HepG2 (cell line): Measurements from ENCODE around the gene PSRC1. TPM values are rescaled to one million over a fixed set of nuclear protein-coding genes. Genes with fewer than 3 reads are reported as not detected.

Experiments used
- HDAC1 ChIP-seq: sonication (generic); formaldehyde crosslinking; IDR thresholded peaks from 2 replicates; pipeline ENCODE4 v1.5.1; 2020; ENCODE audit warnings: mild to moderate bottlenecking, missing genetic modification reagents
- HNRNPK ChIP-seq: fragments of 200-400 bp; formaldehyde crosslinking; IDR thresholded peaks from 2 replicates; pipeline ENCODE4 v1.6.1; 2018; ENCODE audit warnings: low read length, low read depth, moderate library complexity, mild to moderate bottlenecking; ENCODE audit not compliant: poor library complexity, severe bottlenecking
- KDM5B ChIP-seq: sonication (generic); formaldehyde crosslinking; IDR thresholded peaks from 2 replicates; pipeline ENCODE4 v1.4.0; 2020; ENCODE audit warnings: missing genetic modification reagents, mild to moderate bottlenecking, borderline replicate concordance
- SAP130 ChIP-seq: IDR thresholded peaks from 2 replicates; pipeline ENCODE4 v1.6.1; 2016; ENCODE audit warnings: low read depth
- SOX6 ChIP-seq, 2 experiments: fragments of 450-650 bp in 1 of 2; sonication (generic) in 1 of 2; formaldehyde crosslinking in 1 of 2; IDR thresholded peaks; 2 replicates each; pipeline versions ENCODE4 v1.4.0 to v1.6.1; 2017 to 2020; ENCODE audit warnings: antibody characterized with exemption in 1 of 2, mild to moderate bottlenecking in 1 of 2, missing genetic modification reagents in 1 of 2
- SP1 ChIP-seq, 2 experiments: fragments of 450-650 bp in 1 of 2; sonication (generic) in 1 of 2; formaldehyde crosslinking in 1 of 2; IDR thresholded peaks; 2 replicates each; pipeline versions ENCODE4 v1.4.0 to v1.6.1; 2016 to 2020; ENCODE audit warnings: missing genetic modification reagents in 1 of 2
- YEATS4 ChIP-seq: sonication (generic); formaldehyde crosslinking; IDR thresholded peaks from 2 replicates; pipeline ENCODE4 v1.4.0; 2020; ENCODE audit warnings: missing genetic modification reagents, borderline replicate concordance
- ZFY ChIP-seq: sonication (generic); formaldehyde crosslinking; IDR thresholded peaks from 2 replicates; pipeline ENCODE4 v1.4.0; 2020; ENCODE audit warnings: missing genetic modification reagents
- ZNF331 ChIP-seq: sonication (generic); formaldehyde crosslinking; IDR thresholded peaks from 2 replicates; pipeline ENCODE4 v1.4.0; 2020; ENCODE audit warnings: missing genetic modification reagents
- ZNF337 ChIP-seq: sonication (generic); formaldehyde crosslinking; IDR thresholded peaks from 2 replicates; pipeline ENCODE4 v1.5.1; 2020; ENCODE audit warnings: missing genetic modification reagents, low read depth, mild to moderate bottlenecking, borderline replicate concordance
- polyA plus RNA-seq, 8 experiments: library from polyadenylated mRNA; depleted of rRNA in 3 of 8; stranded (reverse) in 7 of 8; unstranded in 1 of 8; fragments of >200 nt; fragmentation: Illumina TruSeq in 4 of 8; extraction: Trizol in 4 of 8; gene quantifications; 2 replicates each; pipeline versions ENCODE4 v1.2.1 to v1.2.3, GENCODE V29; 2011 to 2016; ENCODE audit warnings: low read depth in 4 of 8, missing spikeins in 1 of 8, mixed read lengths in 1 of 8; ENCODE audit not compliant: insufficient read depth in 1 of 8
- total RNA-seq, 5 experiments: library from RNA; depleted of rRNA; stranded (reverse); fragments of >200 nt; fragmentation: Illumina TruSeq; extraction: Trizol; gene quantifications; 2 replicates each; pipeline ENCODE4 v1.2.3, GENCODE V29; 2016; ENCODE audit warnings: low read depth in 1 of 5
- TF ChIP-seq, protein P1 (sequence below): sonication (generic); formaldehyde crosslinking; IDR thresholded peaks from 2 replicates; pipeline ENCODE4 v1.4.0; 2020; ENCODE audit warnings: missing genetic modification reagents, borderline replicate concordance
- TF ChIP-seq, protein P2 (sequence below), 2 experiments: sonication (generic) in 1 of 2; formaldehyde crosslinking in 1 of 2; IDR thresholded peaks; 2 replicates each; pipeline versions ENCODE4 v1.6.1 to v1.9.0; 2014 to 2022; ENCODE audit warnings: antibody characterized with exemption in 1 of 2, borderline replicate concordance in 1 of 2, inconsistent platforms in 1 of 2, low read depth in 1 of 2, missing genetic modification reagents in 1 of 2
- TF ChIP-seq, protein P3 (sequence below): sonication (generic); formaldehyde crosslinking; IDR thresholded peaks from 2 replicates; pipeline ENCODE4 v1.5.0; 2020; ENCODE audit warnings: missing genetic modification reagents
- TF ChIP-seq, protein P4 (sequence below): sonication (generic); formaldehyde crosslinking; IDR thresholded peaks from 2 replicates; pipeline ENCODE4 v1.4.0; 2020; ENCODE audit warnings: missing genetic modification reagents

Gene PSRC1
- total and polyA plus RNA-seq, 2 of the 13 experiments (the other 11 are each of a cell fraction or from before 2014, with no cell fraction given), result 28.6 to 30.3 TPM

DNA sequence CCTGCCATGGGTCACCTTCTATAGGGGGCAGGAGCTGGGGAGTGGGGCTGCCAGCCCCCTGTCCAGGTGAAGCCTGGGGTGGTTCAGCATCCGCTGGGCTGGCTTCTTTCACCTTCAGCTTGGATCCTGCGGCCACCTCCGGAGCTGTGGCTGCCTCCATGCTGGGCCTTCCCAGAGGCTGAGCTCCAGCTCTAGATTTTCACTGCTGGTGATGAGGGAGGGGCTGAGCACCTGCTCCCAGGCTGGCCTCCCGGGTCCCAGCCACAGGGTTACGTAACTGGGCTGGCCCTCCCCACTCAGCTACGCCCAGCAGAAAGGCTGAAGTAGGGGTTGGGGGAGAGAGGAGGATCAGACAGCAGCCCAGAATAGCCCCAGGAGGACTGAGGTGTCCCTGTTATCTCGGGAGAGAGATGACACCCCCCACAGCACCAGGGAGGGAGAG, 23.9 kb upstream of the PSRC1 start, which contains the start of gene MYBPHL (continued):
- TF ChIP-seq, protein P1, sequence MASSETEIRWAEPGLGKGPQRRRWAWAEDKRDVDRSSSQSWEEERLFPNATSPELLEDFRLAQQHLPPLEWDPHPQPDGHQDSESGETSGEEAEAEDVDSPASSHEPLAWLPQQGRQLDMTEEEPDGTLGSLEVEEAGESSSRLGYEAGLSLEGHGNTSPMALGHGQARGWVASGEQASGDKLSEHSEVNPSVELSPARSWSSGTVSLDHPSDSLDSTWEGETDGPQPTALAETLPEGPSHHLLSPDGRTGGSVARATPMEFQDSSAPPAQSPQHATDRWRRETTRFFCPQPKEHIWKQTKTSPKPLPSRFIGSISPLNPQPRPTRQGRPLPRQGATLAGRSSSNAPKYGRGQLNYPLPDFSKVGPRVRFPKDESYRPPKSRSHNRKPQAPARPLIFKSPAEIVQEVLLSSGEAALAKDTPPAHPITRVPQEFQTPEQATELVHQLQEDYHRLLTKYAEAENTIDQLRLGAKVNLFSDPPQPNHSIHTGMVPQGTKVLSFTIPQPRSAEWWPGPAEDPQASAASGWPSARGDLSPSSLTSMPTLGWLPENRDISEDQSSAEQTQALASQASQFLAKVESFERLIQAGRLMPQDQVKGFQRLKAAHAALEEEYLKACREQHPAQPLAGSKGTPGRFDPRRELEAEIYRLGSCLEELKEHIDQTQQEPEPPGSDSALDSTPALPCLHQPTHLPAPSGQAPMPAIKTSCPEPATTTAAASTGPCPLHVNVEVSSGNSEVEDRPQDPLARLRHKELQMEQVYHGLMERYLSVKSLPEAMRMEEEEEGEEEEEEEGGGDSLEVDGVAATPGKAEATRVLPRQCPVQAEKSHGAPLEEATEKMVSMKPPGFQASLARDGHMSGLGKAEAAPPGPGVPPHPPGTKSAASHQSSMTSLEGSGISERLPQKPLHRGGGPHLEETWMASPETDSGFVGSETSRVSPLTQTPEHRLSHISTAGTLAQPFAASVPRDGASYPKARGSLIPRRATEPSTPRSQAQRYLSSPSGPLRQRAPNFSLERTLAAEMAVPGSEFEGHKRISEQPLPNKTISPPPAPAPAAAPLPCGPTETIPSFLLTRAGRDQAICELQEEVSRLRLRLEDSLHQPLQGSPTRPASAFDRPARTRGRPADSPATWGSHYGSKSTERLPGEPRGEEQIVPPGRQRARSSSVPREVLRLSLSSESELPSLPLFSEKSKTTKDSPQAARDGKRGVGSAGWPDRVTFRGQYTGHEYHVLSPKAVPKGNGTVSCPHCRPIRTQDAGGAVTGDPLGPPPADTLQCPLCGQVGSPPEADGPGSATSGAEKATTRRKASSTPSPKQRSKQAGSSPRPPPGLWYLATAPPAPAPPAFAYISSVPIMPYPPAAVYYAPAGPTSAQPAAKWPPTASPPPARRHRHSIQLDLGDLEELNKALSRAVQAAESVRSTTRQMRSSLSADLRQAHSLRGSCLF, result no peak
- TF ChIP-seq ZFY (peak; percentile 47; the same call in 1 of the 2 replicates), SP1 (IDR thresholded peaks at IDR 0.05) (no peak), SP1 (CRISPR knock-in tag; IDR thresholded peaks at IDR 0.05) (no peak), SAP130 (CRISPR knock-in tag) (peak; percentile 44; the same call in 1 of the 2 replicates), HDAC1 (CRISPR knock-in tag) (no peak), ZNF337 (CRISPR knock-in tag) (no peak), HNRNPK (no peak), YEATS4 (CRISPR knock-in tag) (no peak), ZNF331 (CRISPR knock-in tag) (0 out of 2 replicates have a peak, but pooled peaks have one; percentile 42), KDM5B (CRISPR knock-in tag) (0 out of 2 replicates have a peak, but pooled peaks have one; percentile 56), SOX6 (IDR thresholded peaks at IDR 0.05) (no peak), SOX6 (CRISPR knock-in tag; IDR thresholded peaks at IDR 0.05) (peak; percentile 49; the same call in 1 of the 2 replicates)
- TF ChIP-seq, protein P2, sequence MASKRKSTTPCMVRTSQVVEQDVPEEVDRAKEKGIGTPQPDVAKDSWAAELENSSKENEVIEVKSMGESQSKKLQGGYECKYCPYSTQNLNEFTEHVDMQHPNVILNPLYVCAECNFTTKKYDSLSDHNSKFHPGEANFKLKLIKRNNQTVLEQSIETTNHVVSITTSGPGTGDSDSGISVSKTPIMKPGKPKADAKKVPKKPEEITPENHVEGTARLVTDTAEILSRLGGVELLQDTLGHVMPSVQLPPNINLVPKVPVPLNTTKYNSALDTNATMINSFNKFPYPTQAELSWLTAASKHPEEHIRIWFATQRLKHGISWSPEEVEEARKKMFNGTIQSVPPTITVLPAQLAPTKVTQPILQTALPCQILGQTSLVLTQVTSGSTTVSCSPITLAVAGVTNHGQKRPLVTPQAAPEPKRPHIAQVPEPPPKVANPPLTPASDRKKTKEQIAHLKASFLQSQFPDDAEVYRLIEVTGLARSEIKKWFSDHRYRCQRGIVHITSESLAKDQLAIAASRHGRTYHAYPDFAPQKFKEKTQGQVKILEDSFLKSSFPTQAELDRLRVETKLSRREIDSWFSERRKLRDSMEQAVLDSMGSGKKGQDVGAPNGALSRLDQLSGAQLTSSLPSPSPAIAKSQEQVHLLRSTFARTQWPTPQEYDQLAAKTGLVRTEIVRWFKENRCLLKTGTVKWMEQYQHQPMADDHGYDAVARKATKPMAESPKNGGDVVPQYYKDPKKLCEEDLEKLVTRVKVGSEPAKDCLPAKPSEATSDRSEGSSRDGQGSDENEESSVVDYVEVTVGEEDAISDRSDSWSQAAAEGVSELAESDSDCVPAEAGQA (IDR thresholded peaks at IDR 0.05; ENCODE audit: low read depth), result no peak
- TF ChIP-seq, protein P2 (CRISPR knock-in tag; IDR thresholded peaks at IDR 0.05; ENCODE audit: borderline replicate concordance), result no peak
- TF ChIP-seq, protein P3, sequence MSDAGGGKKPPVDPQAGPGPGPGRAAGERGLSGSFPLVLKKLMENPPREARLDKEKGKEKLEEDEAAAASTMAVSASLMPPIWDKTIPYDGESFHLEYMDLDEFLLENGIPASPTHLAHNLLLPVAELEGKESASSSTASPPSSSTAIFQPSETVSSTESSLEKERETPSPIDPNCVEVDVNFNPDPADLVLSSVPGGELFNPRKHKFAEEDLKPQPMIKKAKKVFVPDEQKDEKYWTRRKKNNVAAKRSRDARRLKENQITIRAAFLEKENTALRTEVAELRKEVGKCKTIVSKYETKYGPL (CRISPR knock-in tag), result peak; percentile 84; the same call in 1 of the 2 replicates
- TF ChIP-seq, protein P4, sequence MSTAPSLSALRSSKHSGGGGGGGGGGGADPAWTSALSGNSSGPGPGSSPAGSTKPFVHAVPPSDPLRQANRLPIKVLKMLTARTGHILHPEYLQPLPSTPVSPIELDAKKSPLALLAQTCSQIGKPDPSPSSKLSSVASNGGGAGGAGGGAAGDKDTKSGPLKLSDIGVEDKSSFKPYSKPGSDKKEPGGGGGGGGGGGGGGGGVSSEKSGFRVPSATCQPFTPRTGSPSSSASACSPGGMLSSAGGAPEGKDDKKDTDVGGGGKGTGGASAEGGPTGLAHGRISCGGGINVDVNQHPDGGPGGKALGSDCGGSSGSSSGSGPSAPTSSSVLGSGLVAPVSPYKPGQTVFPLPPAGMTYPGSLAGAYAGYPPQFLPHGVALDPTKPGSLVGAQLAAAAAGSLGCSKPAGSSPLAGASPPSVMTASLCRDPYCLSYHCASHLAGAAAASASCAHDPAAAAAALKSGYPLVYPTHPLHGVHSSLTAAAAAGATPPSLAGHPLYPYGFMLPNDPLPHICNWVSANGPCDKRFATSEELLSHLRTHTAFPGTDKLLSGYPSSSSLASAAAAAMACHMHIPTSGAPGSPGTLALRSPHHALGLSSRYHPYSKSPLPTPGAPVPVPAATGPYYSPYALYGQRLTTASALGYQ (CRISPR knock-in tag), result no peak
